Endothelial cell of hepatic sinusoid (primary cell): ENCODE data around the gene WNT3A.

ENCODE experiments used
- in situ Hi-C: cut with HindIII; loops from 2 replicates; pipeline ENCODE4 v1.10.0; 2017; ENCODE audit warnings: low sequenced_read_pairs

Gene WNT3A

GRCh38 chr1:228096416-228097332 is 89.9 kb downstream of the WNT3A start:
- in situ Hi-C loops, result no loop called here

- in situ Hi-C loops, result no loop called here
These were observed 90.7 kb downstream of the WNT3A start for GRCh38 chr1:228097333-228098081.

GRCh38 chr1:228098323-228098931 is 91.6 kb downstream of the WNT3A start:
- in situ Hi-C loops, result no loop called here

GRCh38 chr1:228099331-228099732 is 92.5 kb downstream of the WNT3A start:
- in situ Hi-C loops, result no loop called here

- in situ Hi-C loops, result no loop called here
These were observed 94.2 kb downstream of the WNT3A start for GRCh38 chr1:228100822-228101613.

- in situ Hi-C loops, result no loop called here
These were observed 94.8 kb downstream of the WNT3A start for GRCh38 chr1:228101614-228101993.

- in situ Hi-C loops, result no loop called here
These were observed 95.4 kb downstream of the WNT3A start for GRCh38 chr1:228101994-228102790.

GRCh38 chr1:228102791-228103620 is 96.2 kb downstream of the WNT3A start, which contains the start of gene C1orf35:
C1orf35 (minus strand) TSS chr1:228103325; CDS start chr1:228103227, 98 bp downstream.
- in situ Hi-C loops, result no loop called here

- in situ Hi-C loops, result loop anchor here (5.0 kb wide), 2 partner anchors 63 to 108 kb away; partner anchors contain the start of gene IBA57
These were observed 97.9 kb downstream of the WNT3A start for GRCh38 chr1:228104526-228105269.

GRCh38 chr1:228105270-228105995 is 98.6 kb downstream of the WNT3A start:
- in situ Hi-C loops, result loop anchor here (5.0 kb wide), 2 partner anchors 62 to 107 kb away; partner anchors contain the start of gene IBA57

GRCh38 chr1:228105996-228106799 is 99.4 kb downstream of the WNT3A start:
- in situ Hi-C loops, result loop anchor here (5.0 kb wide), 2 partner anchors 61 to 106 kb away; partner anchors contain the start of gene IBA57

GRCh38 chr1:228106800-228107054 is 99.9 kb downstream of the WNT3A start:
- in situ Hi-C loops, result loop anchor here (5.0 kb wide), 2 partner anchors 61 to 106 kb away; partner anchors contain the start of gene IBA57

GRCh38 chr1:228107636-228108035 is 100.8 kb downstream of the WNT3A start:
- in situ Hi-C loops, result loop anchor here (5.0 kb wide), 2 partner anchors 60 to 105 kb away; partner anchors contain the start of gene IBA57

GRCh38 chr1:228108055-228108690 is 101.4 kb downstream of the WNT3A start:
- in situ Hi-C loops, result loop anchor here (5.0 kb wide), 2 partner anchors 59 to 104 kb away; partner anchors contain the start of gene IBA57

- in situ Hi-C loops, result loop anchor here (5.0 kb wide), 2 partner anchors 59 to 104 kb away; partner anchors contain the start of gene IBA57
These were observed 101.9 kb downstream of the WNT3A start for GRCh38 chr1:228108742-228109072.
